IMR-90 (cell line): Measurements from ENCODE around the gene FLT3.

Experiments
- CEBPB ChIP-seq: IDR thresholded peaks from 2 replicates; pipeline ENCODE4 v1.6.1; 2012; ENCODE audit warnings: low read depth, low read length, improper control_type of control experiment
- MAFK ChIP-seq: IDR thresholded peaks from 2 replicates; pipeline ENCODE4 v1.6.1; 2012; ENCODE audit warnings: low read depth, low read length, improper control_type of control experiment
- MAZ ChIP-seq: IDR thresholded peaks from 2 replicates; pipeline ENCODE4 v1.6.1; 2012; ENCODE audit warnings: low read depth, mild to moderate bottlenecking, low read length, improper control_type of control experiment, moderate library complexity, borderline replicate concordance
- POLR2A ChIP-seq: IDR thresholded peaks from 2 replicates; pipeline ENCODE4 v1.6.1; 2012; ENCODE audit warnings: mild to moderate bottlenecking, low read depth, low read length
- RAD21 ChIP-seq: IDR thresholded peaks from 2 replicates; pipeline ENCODE4 v1.6.1; 2012; ENCODE audit warnings: low read length, improper control_type of control experiment
- RCOR1 ChIP-seq: IDR thresholded peaks from 2 replicates; pipeline ENCODE4 v1.6.1; 2012; ENCODE audit warnings: mild to moderate bottlenecking, low read length, improper control_type of control experiment; ENCODE audit not compliant: insufficient replicate concordance
- RFX5 ChIP-seq: IDR thresholded peaks from 2 replicates; pipeline ENCODE4 v1.8.0; 2012; ENCODE audit warnings: low read depth, mild to moderate bottlenecking, low read length, moderate library complexity
- SMC3 ChIP-seq: fragments of 150-350 bp; IDR thresholded peaks from 2 replicates; pipeline ENCODE4 v1.6.1; 2016; ENCODE audit warnings: low read depth, mild to moderate bottlenecking, antibody characterized with exemption, low read length, moderate library complexity
- TF ChIP-seq, protein P1 (sequence below): conservative IDR thresholded peaks from 2 replicates; pipeline ENCODE4 v1.5.1; 2012; ENCODE audit warnings: mild to moderate bottlenecking, low read depth, low read length, improper control_type of control experiment
- TF ChIP-seq, protein P2 (sequence below): fragments of 150-350 bp; IDR thresholded peaks from 2 replicates; pipeline ENCODE4 v1.6.1; 2017; ENCODE audit warnings: mild to moderate bottlenecking, antibody characterized with exemption, low read length, low read depth

DNA sequence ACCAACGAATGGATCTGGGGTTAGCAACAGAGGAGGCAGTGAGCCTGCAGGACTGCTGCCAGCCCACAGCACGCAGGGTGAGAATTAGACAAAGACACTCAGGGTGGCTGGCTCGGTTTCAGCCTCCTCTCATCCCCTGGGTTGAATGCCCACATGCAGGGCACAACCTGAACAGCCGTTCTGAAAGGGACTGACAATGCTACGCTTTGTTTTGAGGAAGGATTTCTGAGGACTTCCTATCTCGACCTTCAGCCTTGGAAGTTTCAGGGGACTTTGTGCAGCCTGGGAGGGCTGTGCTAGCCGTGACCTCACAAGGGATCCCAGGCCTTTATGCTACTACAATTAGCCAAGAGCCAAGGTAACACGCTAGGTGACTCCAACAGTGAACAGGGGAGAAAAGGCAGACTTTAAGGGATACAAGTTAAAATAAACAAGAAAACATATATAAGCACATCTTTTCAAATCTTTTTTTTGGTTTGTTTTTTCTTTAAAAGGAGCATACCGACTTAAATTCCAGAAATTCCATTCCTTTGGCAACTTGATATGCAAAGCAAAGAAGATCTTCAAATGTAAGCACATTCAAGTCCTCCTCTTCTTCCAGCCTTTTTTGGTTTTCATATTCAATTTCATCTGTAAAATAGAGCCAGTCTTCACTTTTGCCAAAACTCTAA, 77.4 kb downstream of the FLT3 start:
- TF ChIP-seq, protein P1, sequence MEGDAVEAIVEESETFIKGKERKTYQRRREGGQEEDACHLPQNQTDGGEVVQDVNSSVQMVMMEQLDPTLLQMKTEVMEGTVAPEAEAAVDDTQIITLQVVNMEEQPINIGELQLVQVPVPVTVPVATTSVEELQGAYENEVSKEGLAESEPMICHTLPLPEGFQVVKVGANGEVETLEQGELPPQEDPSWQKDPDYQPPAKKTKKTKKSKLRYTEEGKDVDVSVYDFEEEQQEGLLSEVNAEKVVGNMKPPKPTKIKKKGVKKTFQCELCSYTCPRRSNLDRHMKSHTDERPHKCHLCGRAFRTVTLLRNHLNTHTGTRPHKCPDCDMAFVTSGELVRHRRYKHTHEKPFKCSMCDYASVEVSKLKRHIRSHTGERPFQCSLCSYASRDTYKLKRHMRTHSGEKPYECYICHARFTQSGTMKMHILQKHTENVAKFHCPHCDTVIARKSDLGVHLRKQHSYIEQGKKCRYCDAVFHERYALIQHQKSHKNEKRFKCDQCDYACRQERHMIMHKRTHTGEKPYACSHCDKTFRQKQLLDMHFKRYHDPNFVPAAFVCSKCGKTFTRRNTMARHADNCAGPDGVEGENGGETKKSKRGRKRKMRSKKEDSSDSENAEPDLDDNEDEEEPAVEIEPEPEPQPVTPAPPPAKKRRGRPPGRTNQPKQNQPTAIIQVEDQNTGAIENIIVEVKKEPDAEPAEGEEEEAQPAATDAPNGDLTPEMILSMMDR, result no peak
- TF ChIP-seq, protein P2, sequence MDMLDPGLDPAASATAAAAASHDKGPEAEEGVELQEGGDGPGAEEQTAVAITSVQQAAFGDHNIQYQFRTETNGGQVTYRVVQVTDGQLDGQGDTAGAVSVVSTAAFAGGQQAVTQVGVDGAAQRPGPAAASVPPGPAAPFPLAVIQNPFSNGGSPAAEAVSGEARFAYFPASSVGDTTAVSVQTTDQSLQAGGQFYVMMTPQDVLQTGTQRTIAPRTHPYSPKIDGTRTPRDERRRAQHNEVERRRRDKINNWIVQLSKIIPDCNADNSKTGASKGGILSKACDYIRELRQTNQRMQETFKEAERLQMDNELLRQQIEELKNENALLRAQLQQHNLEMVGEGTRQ, result no peak
- TF ChIP-seq RCOR1, result no peak
- no peak for TF ChIP-seq RFX5
- no peak for TF ChIP-seq POLR2A
- no peak for TF ChIP-seq SMC3
- TF ChIP-seq MAFK, result no peak
- no peak for TF ChIP-seq CEBPB
- no peak for TF ChIP-seq MAZ
- TF ChIP-seq RAD21, result no peak
